Activated CD8-positive, alpha-beta memory T cell treated with anti-CD3 and anti-CD28 coated beads for 48 hours (primary cell): ENCODE measurements around the gene MOB1B.

ENCODE experiments used
- DNase-seq, 3 experiments: peaks; one replicate each; pipeline ENCODE4 v3.0.0-alpha.2; 2020; ENCODE audit warnings: low read depth in 2 of 3, low spot score in 2 of 3

The MOB1B gene

GRCh38 chr4:70914000-70914399, 11.8 kb downstream of the MOB1B start:
- no peak for DNase-seq

- no peak for DNase-seq
Observed at GRCh38 chr4:70914631-70915030, 12.5 kb downstream of the MOB1B start.

GRCh38 chr4:70915036-70915815, 13.1 kb downstream of the MOB1B start:
- no peak for DNase-seq

- no peak for DNase-seq
Observed at GRCh38 chr4:70915874-70916559, 13.8 kb downstream of the MOB1B start.

GRCh38 chr4:70920592-70920991, 18.4 kb downstream of the MOB1B start:
- DNase-seq = no peak

- DNase-seq = no peak
Observed at GRCh38 chr4:70925418-70925817, 23.2 kb downstream of the MOB1B start.

GRCh38 chr4:70925899-70926635, 23.9 kb downstream of the MOB1B start:
- DNase-seq = no peak

GRCh38 chr4:70927502-70928137, 25.5 kb downstream of the MOB1B start:
- DNase-seq = no peak

GRCh38 chr4:70930530-70931256, 28.5 kb downstream of the MOB1B start:
- no peak for DNase-seq

GRCh38 chr4:70931347-70931746, 29.2 kb downstream of the MOB1B start:
- DNase-seq = no peak

GRCh38 chr4:70932984-70933383, 30.8 kb downstream of the MOB1B start:
- no peak for DNase-seq

- DNase-seq = no peak
Observed at GRCh38 chr4:70935038-70935695, 33.0 kb downstream of the MOB1B start.

GRCh38 chr4:70936200-70936787, 34.1 kb downstream of the MOB1B start:
- no peak for DNase-seq

- DNase-seq = no peak
Observed at GRCh38 chr4:70938086-70938485, 35.9 kb downstream of the MOB1B start.

- no peak for DNase-seq
Observed at GRCh38 chr4:70940134-70940533, 38.0 kb downstream of the MOB1B start.

GRCh38 chr4:70943114-70943513, 40.9 kb downstream of the MOB1B start:
- DNase-seq = no peak

GRCh38 chr4:70945046-70945445, 42.9 kb downstream of the MOB1B start:
- no peak for DNase-seq

- no peak for DNase-seq
Observed at GRCh38 chr4:70945452-70946055, 43.4 kb downstream of the MOB1B start.

GRCh38 chr4:70946939-70947338, 44.8 kb downstream of the MOB1B start:
- DNase-seq = no peak
